GM19043 (cell line): ENCODE results near the gene GRIA3.
A peak's percentile ranks its signal among the peaks of the same experiment; 100 is the strongest.
"Not testable (repeated sequence)": the region's sequence is repeated elsewhere in the genome, so short reads cannot be mapped to it uniquely, and the experiment has no call there.

Experiments used
- ATAC-seq: cut with Tn5 transposase; IDR thresholded peaks from one replicate; pipeline ENCODE4 v1.9.1; 2021; ENCODE audit warnings: low read depth; ENCODE audit not compliant: unreplicated experiment

Gene GRIA3

GRCh38 chrX:123337886-123338639, 154.0 kb downstream of the GRIA3 start:
- ATAC-seq, result no peak

DNA sequence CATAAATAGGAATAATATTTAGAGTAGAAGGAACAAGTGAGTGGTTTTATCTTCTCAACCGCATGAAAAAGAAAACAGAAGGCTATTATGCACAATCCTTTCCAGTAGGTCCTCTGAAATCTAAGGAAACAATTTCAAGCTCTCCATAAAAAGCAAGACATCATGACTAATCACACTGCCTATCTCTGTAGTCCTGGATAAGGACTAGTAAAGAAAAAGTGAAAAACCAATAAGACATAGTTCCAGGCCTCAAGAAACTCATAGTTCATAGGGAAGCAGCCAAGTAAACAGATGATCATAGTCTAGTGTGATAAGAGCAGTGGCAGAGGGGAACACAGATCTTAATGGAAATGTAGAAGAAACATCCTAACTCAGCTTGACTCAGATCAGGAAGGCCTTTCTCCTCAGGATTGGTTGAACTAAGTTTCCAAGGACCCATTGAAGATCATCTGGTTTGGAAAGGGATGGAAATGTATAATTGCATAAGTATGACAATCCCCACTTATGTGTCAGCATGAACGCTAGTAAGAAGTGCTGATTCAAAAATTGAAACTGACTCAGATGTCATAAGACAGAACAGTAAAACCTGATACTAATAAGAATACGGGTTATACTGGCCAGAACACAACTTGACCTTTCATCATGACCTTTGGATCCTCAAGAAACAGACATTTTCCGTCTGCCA, 155.3 kb downstream of the GRIA3 start:
- ATAC-seq, result no peak

- ATAC-seq, result no peak
These were observed 156.6 kb downstream of the GRIA3 start for GRCh38 chrX:123340696-123341095.

- ATAC-seq, result no peak
These were observed 164.4 kb downstream of the GRIA3 start for GRCh38 chrX:123348468-123348867.

DNA sequence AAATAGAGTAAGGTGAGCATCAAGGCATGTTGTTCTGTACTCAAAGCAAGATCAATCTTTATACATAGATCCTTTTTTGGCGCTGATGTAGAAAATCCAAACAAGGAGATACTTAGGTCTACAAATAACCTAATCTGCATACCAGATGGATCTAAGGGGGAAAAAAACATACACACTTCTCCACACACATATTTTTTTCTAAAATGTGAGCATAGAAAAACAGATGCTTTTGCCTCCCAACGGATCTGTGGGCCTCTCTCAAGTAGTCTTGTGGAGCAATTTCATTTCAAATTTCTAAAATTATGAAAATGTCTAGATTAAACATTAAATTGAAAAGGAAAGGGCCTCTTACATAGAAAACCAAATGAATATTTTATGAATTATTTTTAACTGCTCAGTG, 166.1 kb downstream of the GRIA3 start:
- no peak for ATAC-seq

- peak; percentile 96 for ATAC-seq
These were observed 173.9 kb downstream of the GRIA3 start for GRCh38 chrX:123357941-123358340.

GRCh38 chrX:123358457-123358856, 174.4 kb downstream of the GRIA3 start:
- no peak for ATAC-seq

DNA sequence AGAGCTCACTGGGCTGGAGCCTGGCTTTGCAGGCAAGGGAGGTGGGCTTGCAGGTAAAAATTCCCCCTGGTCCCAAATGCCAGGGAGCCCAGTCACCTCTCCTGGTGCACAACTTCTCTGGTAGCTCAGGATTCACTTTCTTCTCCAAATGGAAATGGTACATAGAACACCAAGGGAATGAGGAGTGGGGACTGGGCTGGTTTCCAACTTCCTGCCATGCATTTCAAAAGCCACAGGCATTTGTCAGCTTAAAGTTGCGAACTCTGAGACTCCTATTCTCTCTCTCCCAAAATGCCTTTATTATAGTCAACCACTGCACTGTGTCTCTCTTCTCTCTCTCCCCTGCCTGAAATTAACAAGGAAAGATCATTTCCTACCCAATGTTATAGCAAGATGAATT, 177.3 kb downstream of the GRIA3 start:
- ATAC-seq, result no peak

DNA sequence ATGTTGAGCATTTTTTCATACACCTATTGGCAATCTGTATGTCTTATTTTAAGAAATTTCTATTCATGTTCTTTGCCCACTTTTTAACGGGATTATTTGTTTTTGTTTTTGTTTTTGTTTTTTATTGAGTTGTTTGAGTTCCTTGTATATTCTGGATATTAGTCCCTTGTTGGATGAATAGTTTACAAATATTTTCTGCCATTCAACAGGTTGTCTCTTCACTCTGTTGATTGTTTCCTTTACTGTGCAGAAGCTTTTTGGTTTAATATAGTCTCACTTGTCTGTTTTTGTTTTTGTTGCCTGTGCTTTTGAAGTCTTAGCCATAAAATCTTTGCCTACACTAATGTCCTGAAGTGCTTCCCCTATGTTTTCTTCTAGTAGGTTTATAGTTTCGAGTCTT, 202.1 kb downstream of the GRIA3 start:
- ATAC-seq, result not testable (repeated sequence)

GRCh38 chrX:123392921-123393320, 208.8 kb downstream of the GRIA3 start:
- ATAC-seq, result no peak

- ATAC-seq, result no peak
These were observed 215.6 kb downstream of the GRIA3 start for GRCh38 chrX:123399709-123400108.

DNA sequence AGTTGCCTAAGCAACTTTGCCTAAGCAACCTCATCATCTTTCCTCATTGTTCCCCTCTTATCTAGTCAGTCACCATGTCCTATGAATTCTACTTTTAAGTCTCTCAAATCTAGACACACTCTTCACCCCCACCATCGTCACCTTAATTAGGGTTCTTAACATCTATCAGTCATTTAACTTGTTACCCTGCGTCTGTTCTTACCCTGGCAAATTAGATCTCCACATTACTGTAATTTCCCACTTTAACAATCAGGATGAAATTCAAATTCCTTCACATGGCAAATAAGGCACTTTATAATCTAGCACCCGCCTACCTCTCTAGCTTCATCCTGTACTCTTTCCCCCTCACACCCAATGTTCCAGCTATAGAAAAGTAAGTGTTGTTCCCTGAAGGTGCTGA, 221.2 kb downstream of the GRIA3 start:
- no peak for ATAC-seq

- ATAC-seq, result peak; percentile 36
These were observed 225.0 kb downstream of the GRIA3 start for GRCh38 chrX:123408821-123409737.

GRCh38 chrX:123422875-123423274, 238.8 kb downstream of the GRIA3 start:
- ATAC-seq, result no peak

- peak; percentile 71 for ATAC-seq
These were observed 240.5 kb downstream of the GRIA3 start for GRCh38 chrX:123424546-123424945.

GRCh38 chrX:123425471-123425870, 241.4 kb downstream of the GRIA3 start:
- no peak for ATAC-seq

DNA sequence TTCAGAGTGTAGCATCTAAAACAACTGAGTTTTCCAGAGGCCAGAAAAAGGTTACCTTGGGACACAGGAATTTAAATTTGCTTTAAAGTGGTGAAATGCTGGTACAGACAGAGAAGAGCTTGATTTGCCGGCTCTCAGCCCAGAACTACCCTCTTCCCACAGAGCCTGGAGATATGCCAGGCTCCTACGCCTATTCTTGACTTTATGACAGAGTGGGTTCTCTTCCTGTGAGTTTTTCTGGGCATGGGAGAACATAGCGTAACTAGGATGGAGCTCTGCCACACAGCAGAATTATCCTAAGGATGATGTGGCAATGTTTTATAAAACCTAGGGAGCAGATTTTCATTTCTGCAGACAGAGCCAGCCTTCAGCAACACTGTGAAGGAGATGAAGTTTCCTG, 241.8 kb downstream of the GRIA3 start:
- ATAC-seq, result no peak

- ATAC-seq, result no peak
These were observed 248.5 kb downstream of the GRIA3 start for GRCh38 chrX:123432361-123433150.

DNA sequence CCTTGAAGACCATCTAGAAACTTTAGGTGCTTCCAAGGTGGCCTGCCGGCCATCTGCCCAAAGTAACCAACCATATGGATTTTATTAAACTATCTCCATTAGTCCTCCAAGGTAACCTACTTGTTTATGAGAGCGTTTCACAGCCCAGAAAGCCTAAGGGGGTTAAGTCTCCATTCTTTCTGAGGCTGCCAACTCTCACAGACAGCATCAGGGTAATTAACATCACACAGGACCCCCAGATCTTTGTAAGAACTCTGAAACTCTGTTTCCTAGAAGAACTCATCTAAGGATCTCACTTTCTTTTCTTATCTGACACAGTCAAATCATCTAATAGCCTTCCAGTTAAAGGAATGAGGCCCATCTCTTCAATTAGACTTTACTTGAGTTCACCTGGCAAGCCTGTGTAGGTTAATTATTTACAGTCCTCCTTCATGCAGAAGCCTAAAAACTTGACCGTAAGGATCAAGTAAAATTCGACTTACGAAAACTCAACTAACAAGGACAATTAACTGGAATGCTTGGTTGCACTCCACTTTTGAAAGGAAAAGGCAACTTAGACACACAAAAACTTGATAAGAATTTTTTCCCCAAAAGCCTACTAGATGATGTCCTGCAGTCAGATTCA, 252.5 kb downstream of the GRIA3 start:
- ATAC-seq, result no peak

GRCh38 chrX:123439926-123440325, 255.8 kb downstream of the GRIA3 start:
- ATAC-seq, result not testable (repeated sequence)
